SK-N-SH (cell line): ENCODE results near the gene DLG4.

Source experiments
- EP300 ChIP-seq, 2 experiments: IDR thresholded peaks; 2 replicates each; pipeline versions ENCODE4 v1.4.0 to v1.6.1; 2012; ENCODE audit warnings: borderline replicate concordance in 1 of 2, low read depth in 1 of 2, low read length in 1 of 2
- EZH2phosphoT487 ChIP-seq: fragments of 200-600 bp; sonication (generic); IDR thresholded peaks from 2 replicates; pipeline ENCODE4 v1.6.1; 2017; ENCODE audit warnings: low read depth, mixed run types, mild to moderate bottlenecking, antibody characterized with exemption, moderate library complexity, borderline replicate concordance
- GABPA ChIP-seq: IDR thresholded peaks from 2 replicates; pipeline ENCODE4 v1.4.0; 2012; ENCODE audit warnings: low read depth, mild to moderate bottlenecking
- JUND ChIP-seq: IDR thresholded peaks from 2 replicates; pipeline ENCODE4 v1.4.0; 2012
- MXI1 ChIP-seq: IDR thresholded peaks from 2 replicates; pipeline ENCODE4 v1.6.1; 2012; ENCODE audit warnings: mild to moderate bottlenecking, low read depth, low read length, improper control_type of control experiment
- NFIC ChIP-seq: IDR thresholded peaks from 2 replicates; pipeline ENCODE4 v1.4.0; 2012; ENCODE audit warnings: borderline replicate concordance
- POLR2AphosphoS5 ChIP-seq: IDR thresholded peaks from 2 replicates; pipeline ENCODE4 v1.6.1; 2012; ENCODE audit warnings: low read depth, low read length
- RAD21 ChIP-seq: IDR thresholded peaks from 2 replicates; pipeline ENCODE4 v1.6.1; 2012; ENCODE audit warnings: mild to moderate bottlenecking, low read length
- TF ChIP-seq, protein P1 (sequence below): fragments of 200-600 bp; sonication (generic); IDR thresholded peaks from 2 replicates; pipeline ENCODE4 v1.6.1; 2017; ENCODE audit warnings: antibody characterized with exemption, mild to moderate bottlenecking, moderate library complexity
- TF ChIP-seq, protein P2 (sequence below): fragments of 150-350 bp; IDR thresholded peaks from 2 replicates; pipeline ENCODE4 v1.6.1; 2017; ENCODE audit warnings: antibody characterized with exemption, low read length, low read depth, borderline replicate concordance
- TF ChIP-seq, protein P3 (sequence below): IDR thresholded peaks from 2 replicates; pipeline ENCODE4 v1.6.1; 2012; ENCODE audit warnings: mild to moderate bottlenecking, low read depth, low read length, moderate library complexity

DNA sequence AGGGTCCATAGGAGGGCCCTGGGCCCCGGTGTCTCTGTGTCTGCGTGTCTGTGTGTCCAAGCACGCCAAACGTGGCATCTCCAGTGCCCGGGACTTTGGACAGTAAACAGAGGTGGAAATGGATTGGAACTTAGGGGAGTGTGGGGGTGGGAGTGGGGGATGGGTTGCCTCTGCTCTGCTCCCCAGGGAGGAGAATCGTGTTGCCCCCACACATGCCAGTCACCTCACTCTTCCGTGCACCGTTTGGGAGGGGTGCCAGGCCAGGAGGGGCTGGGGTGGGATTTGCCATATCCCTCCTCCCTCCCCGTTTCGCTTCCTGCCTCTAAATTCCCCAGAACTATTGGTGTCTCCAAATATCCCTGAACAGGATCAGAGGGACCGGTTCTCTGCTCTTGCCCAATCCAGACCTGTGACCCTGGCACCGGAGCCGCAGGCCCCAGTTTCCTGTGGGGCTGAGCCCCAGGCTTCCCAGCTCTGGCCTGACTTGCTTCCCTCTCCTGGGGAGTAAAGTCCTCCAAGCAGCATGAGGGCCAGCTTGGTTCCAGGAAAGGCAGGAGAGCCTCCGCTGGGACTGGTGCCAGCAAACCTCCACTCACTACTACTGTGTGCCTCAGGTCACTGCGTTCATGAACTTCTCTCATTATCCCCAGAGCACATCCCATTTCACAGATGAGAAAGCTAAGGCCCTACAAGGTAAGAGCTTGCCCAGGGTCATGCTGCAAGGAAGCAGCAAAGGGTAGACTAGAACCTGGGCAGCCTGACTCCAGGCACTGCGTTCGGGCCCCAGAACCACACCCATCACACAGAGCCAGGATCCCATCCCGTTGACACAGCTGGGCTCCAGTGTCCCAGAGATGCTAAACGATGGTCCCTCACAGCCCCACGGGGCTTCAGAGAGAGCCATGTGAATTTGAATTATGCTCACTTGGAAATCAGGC, 40.0 kb downstream of the DLG4 start, which contains the start of gene ASGR1:
- TF ChIP-seq, protein P1, sequence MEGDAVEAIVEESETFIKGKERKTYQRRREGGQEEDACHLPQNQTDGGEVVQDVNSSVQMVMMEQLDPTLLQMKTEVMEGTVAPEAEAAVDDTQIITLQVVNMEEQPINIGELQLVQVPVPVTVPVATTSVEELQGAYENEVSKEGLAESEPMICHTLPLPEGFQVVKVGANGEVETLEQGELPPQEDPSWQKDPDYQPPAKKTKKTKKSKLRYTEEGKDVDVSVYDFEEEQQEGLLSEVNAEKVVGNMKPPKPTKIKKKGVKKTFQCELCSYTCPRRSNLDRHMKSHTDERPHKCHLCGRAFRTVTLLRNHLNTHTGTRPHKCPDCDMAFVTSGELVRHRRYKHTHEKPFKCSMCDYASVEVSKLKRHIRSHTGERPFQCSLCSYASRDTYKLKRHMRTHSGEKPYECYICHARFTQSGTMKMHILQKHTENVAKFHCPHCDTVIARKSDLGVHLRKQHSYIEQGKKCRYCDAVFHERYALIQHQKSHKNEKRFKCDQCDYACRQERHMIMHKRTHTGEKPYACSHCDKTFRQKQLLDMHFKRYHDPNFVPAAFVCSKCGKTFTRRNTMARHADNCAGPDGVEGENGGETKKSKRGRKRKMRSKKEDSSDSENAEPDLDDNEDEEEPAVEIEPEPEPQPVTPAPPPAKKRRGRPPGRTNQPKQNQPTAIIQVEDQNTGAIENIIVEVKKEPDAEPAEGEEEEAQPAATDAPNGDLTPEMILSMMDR = no peak
- TF ChIP-seq MXI1 = no peak
- no peak for TF ChIP-seq EZH2phosphoT487
- TF ChIP-seq EP300 (IDR thresholded peaks at IDR 0.05; ENCODE audit: borderline replicate concordance in 1 of 2, low read depth in 1 of 2, low read length in 1 of 2) = no peak
- TF ChIP-seq, protein P2, sequence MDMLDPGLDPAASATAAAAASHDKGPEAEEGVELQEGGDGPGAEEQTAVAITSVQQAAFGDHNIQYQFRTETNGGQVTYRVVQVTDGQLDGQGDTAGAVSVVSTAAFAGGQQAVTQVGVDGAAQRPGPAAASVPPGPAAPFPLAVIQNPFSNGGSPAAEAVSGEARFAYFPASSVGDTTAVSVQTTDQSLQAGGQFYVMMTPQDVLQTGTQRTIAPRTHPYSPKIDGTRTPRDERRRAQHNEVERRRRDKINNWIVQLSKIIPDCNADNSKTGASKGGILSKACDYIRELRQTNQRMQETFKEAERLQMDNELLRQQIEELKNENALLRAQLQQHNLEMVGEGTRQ = no peak
- TF ChIP-seq, protein P3, sequence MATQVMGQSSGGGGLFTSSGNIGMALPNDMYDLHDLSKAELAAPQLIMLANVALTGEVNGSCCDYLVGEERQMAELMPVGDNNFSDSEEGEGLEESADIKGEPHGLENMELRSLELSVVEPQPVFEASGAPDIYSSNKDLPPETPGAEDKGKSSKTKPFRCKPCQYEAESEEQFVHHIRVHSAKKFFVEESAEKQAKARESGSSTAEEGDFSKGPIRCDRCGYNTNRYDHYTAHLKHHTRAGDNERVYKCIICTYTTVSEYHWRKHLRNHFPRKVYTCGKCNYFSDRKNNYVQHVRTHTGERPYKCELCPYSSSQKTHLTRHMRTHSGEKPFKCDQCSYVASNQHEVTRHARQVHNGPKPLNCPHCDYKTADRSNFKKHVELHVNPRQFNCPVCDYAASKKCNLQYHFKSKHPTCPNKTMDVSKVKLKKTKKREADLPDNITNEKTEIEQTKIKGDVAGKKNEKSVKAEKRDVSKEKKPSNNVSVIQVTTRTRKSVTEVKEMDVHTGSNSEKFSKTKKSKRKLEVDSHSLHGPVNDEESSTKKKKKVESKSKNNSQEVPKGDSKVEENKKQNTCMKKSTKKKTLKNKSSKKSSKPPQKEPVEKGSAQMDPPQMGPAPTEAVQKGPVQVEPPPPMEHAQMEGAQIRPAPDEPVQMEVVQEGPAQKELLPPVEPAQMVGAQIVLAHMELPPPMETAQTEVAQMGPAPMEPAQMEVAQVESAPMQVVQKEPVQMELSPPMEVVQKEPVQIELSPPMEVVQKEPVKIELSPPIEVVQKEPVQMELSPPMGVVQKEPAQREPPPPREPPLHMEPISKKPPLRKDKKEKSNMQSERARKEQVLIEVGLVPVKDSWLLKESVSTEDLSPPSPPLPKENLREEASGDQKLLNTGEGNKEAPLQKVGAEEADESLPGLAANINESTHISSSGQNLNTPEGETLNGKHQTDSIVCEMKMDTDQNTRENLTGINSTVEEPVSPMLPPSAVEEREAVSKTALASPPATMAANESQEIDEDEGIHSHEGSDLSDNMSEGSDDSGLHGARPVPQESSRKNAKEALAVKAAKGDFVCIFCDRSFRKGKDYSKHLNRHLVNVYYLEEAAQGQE = no peak
- no peak for TF ChIP-seq NFIC
- TF ChIP-seq GABPA = no peak
- no peak for TF ChIP-seq JUND
- no peak for TF ChIP-seq RAD21
- no peak for TF ChIP-seq POLR2AphosphoS5
